ENCODE data around the gene FOXJ3.

DNA sequence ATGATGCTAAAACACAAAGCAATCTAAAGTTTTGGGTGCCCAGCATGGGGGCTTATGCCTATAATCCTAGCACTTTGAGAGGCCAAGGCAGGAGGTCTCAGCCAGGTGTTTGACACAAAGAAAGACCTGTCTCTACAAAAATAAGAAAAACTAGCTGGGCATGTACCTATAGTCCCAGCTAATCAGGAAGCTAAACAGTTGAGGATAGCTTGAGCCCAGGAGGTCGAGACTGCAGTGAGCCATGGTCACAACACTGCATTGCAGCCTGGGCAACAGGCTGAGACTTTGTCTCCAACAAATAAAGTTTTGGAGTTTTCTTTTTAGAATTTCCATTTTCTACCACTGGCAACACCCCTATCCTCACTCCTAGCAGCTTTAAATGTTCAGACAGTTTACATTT is 115.4 kb downstream of the FOXJ3 start:
- TF ChIP-seq POLR2A (IDR thresholded peaks at IDR 0.05), result no peak
- TF ChIP-seq, protein P1, sequence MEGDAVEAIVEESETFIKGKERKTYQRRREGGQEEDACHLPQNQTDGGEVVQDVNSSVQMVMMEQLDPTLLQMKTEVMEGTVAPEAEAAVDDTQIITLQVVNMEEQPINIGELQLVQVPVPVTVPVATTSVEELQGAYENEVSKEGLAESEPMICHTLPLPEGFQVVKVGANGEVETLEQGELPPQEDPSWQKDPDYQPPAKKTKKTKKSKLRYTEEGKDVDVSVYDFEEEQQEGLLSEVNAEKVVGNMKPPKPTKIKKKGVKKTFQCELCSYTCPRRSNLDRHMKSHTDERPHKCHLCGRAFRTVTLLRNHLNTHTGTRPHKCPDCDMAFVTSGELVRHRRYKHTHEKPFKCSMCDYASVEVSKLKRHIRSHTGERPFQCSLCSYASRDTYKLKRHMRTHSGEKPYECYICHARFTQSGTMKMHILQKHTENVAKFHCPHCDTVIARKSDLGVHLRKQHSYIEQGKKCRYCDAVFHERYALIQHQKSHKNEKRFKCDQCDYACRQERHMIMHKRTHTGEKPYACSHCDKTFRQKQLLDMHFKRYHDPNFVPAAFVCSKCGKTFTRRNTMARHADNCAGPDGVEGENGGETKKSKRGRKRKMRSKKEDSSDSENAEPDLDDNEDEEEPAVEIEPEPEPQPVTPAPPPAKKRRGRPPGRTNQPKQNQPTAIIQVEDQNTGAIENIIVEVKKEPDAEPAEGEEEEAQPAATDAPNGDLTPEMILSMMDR (IDR thresholded peaks at IDR 0.05), result no peak
- TF ChIP-seq POLR2AphosphoS5 (IDR thresholded peaks at IDR 0.05), result no peak

All from breast epithelium (tissue), 3 donors.